ENCODE measurements around the gene CDCA3. TPM values are rescaled to one million over a fixed set of nuclear protein-coding genes. Genes with fewer than 3 reads are reported as not detected.
"Not testable (repeated sequence)": the region's sequence is repeated elsewhere in the genome, so short reads cannot be mapped to it uniquely, and the experiment has no call there.

CDCA3 gene
- total RNA-seq, 1 donor from 2014 or later: 3.2 TPM

DNA sequence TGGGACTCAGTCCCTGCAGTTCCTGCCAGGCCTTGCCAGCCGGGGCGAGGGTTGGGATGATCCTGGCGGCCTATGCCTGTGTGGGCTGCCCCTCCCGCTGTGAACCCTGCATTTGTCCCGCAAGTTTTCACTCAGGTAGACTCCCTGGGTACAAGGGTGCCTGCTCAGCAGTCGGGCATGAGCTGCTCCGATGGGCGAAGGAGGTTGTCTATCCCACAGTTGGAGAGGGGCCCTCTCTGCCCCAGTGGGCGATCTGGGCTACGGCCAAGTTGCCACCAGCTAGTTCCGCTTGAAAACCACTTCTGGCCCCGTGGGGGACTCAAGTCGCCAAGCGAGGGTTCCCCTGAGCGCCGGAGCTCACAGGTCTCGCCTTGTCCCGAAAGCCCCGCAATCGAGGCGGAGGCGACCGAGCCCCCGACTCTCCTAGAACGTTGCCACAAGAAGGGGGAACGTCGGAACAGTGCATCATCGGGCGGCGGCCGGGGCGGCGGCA is 15.9 kb upstream of the CDCA3 start:
- Histone ChIP-seq H4K20me1 (ENCODE audit: insufficient read depth, low read length) (peaks cover 45% of the 10 kb centered on the region), H3K9me3 (ENCODE audit: insufficient read depth, low read depth, low read length) (no peaks in the 10 kb centered on the region), H3K4me1 (ENCODE audit: insufficient read depth, low read length) (peaks cover 34% of the 10 kb centered on the region), H3K36me3 (ENCODE audit: insufficient read depth, low read length) (peaks cover 27% of the 10 kb centered on the region), H3K79me2 (ENCODE audit: insufficient read depth, low read length) (peaks cover 45% of the 10 kb centered on the region), H3K4me3 (ENCODE audit: insufficient read depth, low read depth, low read length) (peak overlapping the region; percentile 64), H3K4me2 (ENCODE audit: low read length) (peak overlapping the region; percentile 94), H2AFZ (ENCODE audit: low read depth, low read length) (peak overlapping the region; percentile 76), H3K27me3 (ENCODE audit: insufficient read depth, low read length) (no peaks in the 10 kb centered on the region), H3K27ac (ENCODE audit: low read depth, low read length) (peak overlapping the region; percentile 68), H3K9ac (ENCODE audit: low read length) (peak overlapping the region; percentile 92)
- Mint-ChIP-seq H3K4me3 (ENCODE audit: unreplicated experiment) (peak overlapping the region; percentile 87), H3K36me3 (ENCODE audit: low read depth, unreplicated experiment) (peaks cover 42% of the 10 kb centered on the region), H3K9me3 (ENCODE audit: unreplicated experiment) (no peaks in the 10 kb centered on the region), H3K4me1 (ENCODE audit: low read depth, unreplicated experiment) (peaks cover 21% of the 10 kb centered on the region), H3K27me3 (ENCODE audit: low read depth, unreplicated experiment) (no peaks in the 10 kb centered on the region), H3K27ac (ENCODE audit: unreplicated experiment) (peak overlapping the region; percentile 53)
- DNase-seq (ENCODE audit: low read depth) (no peak), FAIRE-seq (no peak)
- TF ChIP-seq EZH2 (IDR thresholded peaks at IDR 0.05; ENCODE audit: insufficient read depth, low read length) (no peak), CTCF (IDR thresholded peaks at IDR 0.05; ENCODE audit: insufficient read depth, low read depth, low read length) (no peak)

DNA sequence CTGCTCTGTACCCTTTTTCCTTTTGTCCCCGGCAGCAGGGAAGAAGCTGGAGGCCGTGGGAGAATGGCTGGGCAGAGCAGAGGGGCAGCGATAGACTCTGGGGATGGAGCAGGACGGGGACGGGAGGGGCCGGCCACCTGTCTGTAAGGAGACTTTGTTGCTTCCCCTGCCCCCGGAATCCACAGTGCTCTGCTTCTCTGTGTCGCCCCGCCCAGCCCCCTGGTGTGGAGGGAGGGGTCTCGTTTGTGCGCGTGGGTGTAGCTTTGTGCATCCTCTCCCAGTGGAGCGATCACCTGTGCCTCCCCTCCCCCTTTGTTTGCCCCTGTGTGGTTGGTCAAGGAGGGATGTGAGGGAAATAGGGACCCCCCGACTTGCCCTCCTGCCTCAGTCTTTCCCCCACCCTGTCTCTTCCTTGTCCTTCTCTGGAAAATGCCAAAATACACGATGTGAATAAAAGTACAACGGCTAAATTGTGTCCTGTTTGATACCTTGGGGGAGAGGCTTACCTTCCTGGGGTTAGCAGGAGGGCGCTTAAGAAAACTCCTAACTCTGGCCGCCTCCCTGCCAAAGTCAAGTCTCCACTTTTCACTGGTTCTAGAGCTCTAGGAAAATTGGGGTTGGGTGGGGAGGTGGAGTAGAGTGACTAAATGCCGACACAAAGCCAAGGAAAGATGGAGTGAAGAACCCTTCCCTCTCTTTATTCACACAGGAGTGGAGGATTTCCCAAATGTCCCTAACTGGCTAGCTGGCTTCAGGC is 15.3 kb upstream of the CDCA3 start:
- Histone ChIP-seq H3K9me3 (ENCODE audit: insufficient read depth, low read depth, low read length) (no peaks in the 10 kb centered on the region), H3K4me1 (ENCODE audit: insufficient read depth, low read length) (peaks cover 28% of the 10 kb centered on the region), H3K79me2 (ENCODE audit: insufficient read depth, low read length) (peaks cover 39% of the 10 kb centered on the region), H3K4me2 (ENCODE audit: low read length) (peak overlapping the region; percentile 94), H3K9ac (ENCODE audit: low read length) (peak overlapping the region; percentile 92), H2AFZ (ENCODE audit: low read depth, low read length) (peak overlapping the region; percentile 76), H4K20me1 (ENCODE audit: insufficient read depth, low read length) (peaks cover 39% of the 10 kb centered on the region), H3K27ac (ENCODE audit: low read depth, low read length) (peak overlapping the region; percentile 68), H3K27me3 (ENCODE audit: insufficient read depth, low read length) (no peaks in the 10 kb centered on the region), H3K36me3 (ENCODE audit: insufficient read depth, low read length) (peaks cover 27% of the 10 kb centered on the region), H3K4me3 (ENCODE audit: insufficient read depth, low read depth, low read length) (peak overlapping the region; percentile 64)
- Mint-ChIP-seq H3K9me3 (ENCODE audit: unreplicated experiment) (no peaks in the 10 kb centered on the region), H3K4me1 (ENCODE audit: low read depth, unreplicated experiment) (peaks cover 18% of the 10 kb centered on the region), H3K27ac (ENCODE audit: unreplicated experiment) (no peak overlapping the region), H3K36me3 (ENCODE audit: low read depth, unreplicated experiment) (peaks cover 41% of the 10 kb centered on the region), H3K27me3 (ENCODE audit: low read depth, unreplicated experiment) (no peaks in the 10 kb centered on the region), H3K4me3 (ENCODE audit: unreplicated experiment) (peak overlapping the region; percentile 87)
- no peak for TF ChIP-seq EZH2 (IDR thresholded peaks at IDR 0.05; ENCODE audit: insufficient read depth, low read length)
- no peak for TF ChIP-seq CTCF (IDR thresholded peaks at IDR 0.05; ENCODE audit: insufficient read depth, low read depth, low read length)
- DNase-seq (ENCODE audit: low read depth): no peak
- FAIRE-seq: peak; percentile 9

- H3K4me3 ChIP-seq (ENCODE audit: insufficient read depth, low read depth, low read length); H3K27me3 ChIP-seq (ENCODE audit: insufficient read depth, low read length); H3K27ac ChIP-seq (ENCODE audit: low read depth, low read length); H3K9me3 Mint-ChIP-seq (ENCODE audit: unreplicated experiment); H3K4me2 ChIP-seq (ENCODE audit: low read length); H3K27me3 Mint-ChIP-seq (ENCODE audit: low read depth, unreplicated experiment); H2AFZ ChIP-seq (ENCODE audit: low read depth, low read length); H3K9me3 ChIP-seq (ENCODE audit: insufficient read depth, low read depth, low read length); H3K9ac ChIP-seq (ENCODE audit: low read length); H3K27ac Mint-ChIP-seq (ENCODE audit: unreplicated experiment); FAIRE-seq; DNase-seq (ENCODE audit: low read depth): not testable (repeated sequence)
- Mint-ChIP-seq H3K4me3 (ENCODE audit: unreplicated experiment) (peak overlapping the region; percentile 29), H3K36me3 (ENCODE audit: low read depth, unreplicated experiment) (peaks cover 36% of the 10 kb centered on the region), H3K4me1 (ENCODE audit: low read depth, unreplicated experiment) (peaks cover 12% of the 10 kb centered on the region)
- Histone ChIP-seq H3K79me2 (ENCODE audit: insufficient read depth, low read length) (peaks cover 30% of the 10 kb centered on the region), H3K36me3 (ENCODE audit: insufficient read depth, low read length) (peaks cover 29% of the 10 kb centered on the region), H4K20me1 (ENCODE audit: insufficient read depth, low read length) (peaks cover 29% of the 10 kb centered on the region), H3K4me1 (ENCODE audit: insufficient read depth, low read length) (peaks cover 26% of the 10 kb centered on the region)
Measured at GRCh38 chr12:6865307-6865706, 14.2 kb upstream of the CDCA3 start.

Measured in astrocyte (in vitro differentiated cells and primary cell).